Trophoblast cell (in vitro differentiated cells and primary cell): ENCODE data around the gene DUSP9.
"Not testable (repeated sequence)": the region's sequence is repeated elsewhere in the genome, so short reads cannot be mapped to it uniquely, and the experiment has no call there.

Source experiments
- DNase-seq, 2 donors: peaks; one replicate each; pipeline ENCODE4 v3.0.0-alpha.2; 2016
- H2AFZ ChIP-seq: 2 replicates; pipeline ENCODE4 v1.6.1; 2013; ENCODE audit warnings: low read length, moderate library complexity, mild to moderate bottlenecking; ENCODE audit not compliant: insufficient read depth, poor library complexity
- H2AK5ac ChIP-seq: 2 replicates; pipeline ENCODE4 v1.6.1; 2013; ENCODE audit warnings: mild to moderate bottlenecking, low read length
- H2BK120ac ChIP-seq: 2 replicates; pipeline ENCODE4 v1.6.1; 2013; ENCODE audit warnings: low read length, mild to moderate bottlenecking, moderate library complexity; ENCODE audit not compliant: insufficient read depth, poor library complexity
- H2BK12ac ChIP-seq: 2 replicates; pipeline ENCODE4 v1.6.1; 2013; ENCODE audit warnings: mild to moderate bottlenecking, low read length, moderate library complexity
- H2BK5ac ChIP-seq: 2 replicates; pipeline ENCODE4 v1.6.1; 2013; ENCODE audit warnings: low read length, low read depth, moderate library complexity, mild to moderate bottlenecking; ENCODE audit not compliant: poor library complexity
- H3K14ac ChIP-seq: 2 replicates; pipeline ENCODE4 v1.6.1; 2013; ENCODE audit warnings: mild to moderate bottlenecking, low read length
- H3K18ac ChIP-seq: 2 replicates; pipeline ENCODE4 v1.6.1; 2013; ENCODE audit warnings: mild to moderate bottlenecking, low read length
- H3K23ac ChIP-seq: 2 replicates; pipeline ENCODE4 v1.6.1; 2013; ENCODE audit warnings: low read length
- H3K27ac ChIP-seq: 2 replicates; pipeline ENCODE4 v1.5.1; 2013; ENCODE audit warnings: low read depth, mild to moderate bottlenecking, inconsistent platforms, low read length, moderate library complexity
- H3K27me3 ChIP-seq: 2 replicates; pipeline ENCODE4 v1.6.1; 2013; ENCODE audit warnings: inconsistent platforms, mild to moderate bottlenecking, low read length, moderate library complexity; ENCODE audit not compliant: insufficient read depth
- H3K36me3 ChIP-seq, 2 experiments: 1 replicate in 1 of 2; 2 replicates in 1 of 2; pipeline ENCODE4 v1.6.1; 2013; ENCODE audit warnings: low read length in 2 of 2, mild to moderate bottlenecking in 2 of 2, moderate library complexity in 1 of 2; ENCODE audit not compliant: insufficient read depth in 2 of 2, control insufficient read depth in 1 of 2
- H3K4ac ChIP-seq: 2 replicates; pipeline ENCODE4 v1.6.1; 2013; ENCODE audit warnings: low read depth, mild to moderate bottlenecking, low read length, moderate library complexity
- H3K4me1 ChIP-seq, 2 experiments: 1 replicate in 1 of 2; 2 replicates in 1 of 2; pipeline ENCODE4 v1.6.1; 2013; ENCODE audit warnings: low read length in 2 of 2, mild to moderate bottlenecking in 2 of 2, moderate library complexity in 1 of 2; ENCODE audit not compliant: insufficient read depth in 2 of 2, control insufficient read depth in 1 of 2
- H3K4me2 ChIP-seq: 2 replicates; pipeline ENCODE4 v1.6.1; 2013; ENCODE audit warnings: inconsistent platforms, mild to moderate bottlenecking, low read length, moderate library complexity
- H3K4me3 ChIP-seq: 2 replicates; pipeline ENCODE4 v1.5.1; 2013; ENCODE audit warnings: mild to moderate bottlenecking, low read depth, low read length, inconsistent platforms
- H3K79me1 ChIP-seq: one replicate; pipeline ENCODE4 v1.6.1; 2013; ENCODE audit warnings: low read length
- H3K79me2 ChIP-seq: 2 replicates; pipeline ENCODE4 v1.6.1; 2013; ENCODE audit warnings: low read length, mild to moderate bottlenecking; ENCODE audit not compliant: control insufficient read depth, insufficient read depth, poor library complexity
- H3K9ac ChIP-seq: 2 replicates; pipeline ENCODE4 v1.6.1; 2013; ENCODE audit warnings: mild to moderate bottlenecking, low read length
- H3K9me3 ChIP-seq: 2 replicates; pipeline ENCODE4 v1.6.1; 2013; ENCODE audit warnings: low read depth, mild to moderate bottlenecking, control low read depth, inconsistent platforms, low read length; ENCODE audit not compliant: insufficient read depth
- H4K12ac ChIP-seq: 2 replicates; pipeline ENCODE4 v1.6.1; 2013; ENCODE audit warnings: low read depth, mild to moderate bottlenecking, low read length, moderate library complexity
- H4K8ac ChIP-seq: 2 replicates; pipeline ENCODE4 v1.6.1; 2013; ENCODE audit warnings: low read depth, mild to moderate bottlenecking, low read length, moderate library complexity
- H4K91ac ChIP-seq: one replicate; pipeline ENCODE4 v1.6.1; 2013; ENCODE audit warnings: low read depth, mild to moderate bottlenecking, low read length, moderate library complexity
- WGBS: extraction: QIAGEN DNeasy Blood & Tissue Kit; methylation state at CpG from one replicate; pipeline ENCODE4 v1.1.7; 2013; ENCODE audit warnings: missing lambda C conversion rate; ENCODE audit not compliant: insufficient read length, insufficient coverage; ENCODE audit errors: extremely low coverage; 5-methylcytosine and 5-hydroxymethylcytosine counted together

DUSP9 gene

DNA sequence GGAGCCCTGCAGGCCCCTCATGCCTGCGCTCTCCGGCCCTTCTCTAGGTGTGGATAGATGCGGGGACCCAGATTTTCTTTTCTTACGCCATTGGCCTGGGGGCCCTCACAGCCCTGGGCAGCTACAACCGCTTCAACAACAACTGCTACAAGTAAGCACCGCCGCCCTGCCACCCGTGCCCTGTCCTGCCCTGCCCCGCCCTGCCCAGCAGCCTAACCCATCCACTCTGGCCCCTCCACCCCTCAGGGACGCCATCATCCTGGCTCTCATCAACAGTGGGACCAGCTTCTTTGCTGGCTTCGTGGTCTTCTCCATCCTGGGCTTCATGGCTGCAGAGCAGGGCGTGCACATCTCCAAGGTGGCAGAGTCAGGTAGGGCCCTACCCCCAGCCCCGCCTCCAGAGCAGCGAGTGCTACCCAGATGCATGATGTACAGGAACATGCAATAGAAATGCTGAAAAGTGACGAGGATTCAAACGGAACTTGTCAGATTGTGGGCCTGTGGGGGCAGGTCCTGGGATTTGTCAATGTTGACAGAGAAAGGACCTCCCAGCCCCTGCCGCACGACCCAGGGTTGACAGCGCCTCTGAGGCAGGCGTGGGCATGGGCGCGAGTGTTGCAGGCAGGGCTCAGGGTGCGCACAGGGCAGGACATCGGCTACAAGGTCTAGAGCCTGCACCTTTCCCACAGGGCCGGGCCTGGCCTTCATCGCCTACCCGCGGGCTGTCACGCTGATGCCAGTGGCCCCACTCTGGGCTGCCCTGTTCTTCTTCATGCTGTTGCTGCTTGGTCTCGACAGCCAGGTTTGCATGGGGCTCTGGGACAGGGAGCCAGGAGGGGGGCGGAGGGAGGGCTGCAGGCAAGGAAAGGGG, 46.4 kb downstream of the DUSP9 start:
- Histone ChIP-seq H3K79me1 (no peaks in the 10 kb centered on the region), H3K23ac (no peak overlapping the region), H3K27me3 (no peaks in the 10 kb centered on the region), H3K4me3 (no peak overlapping the region), H3K4me2 (no peak overlapping the region), H2BK5ac (no peak overlapping the region), H3K79me2 (no peaks in the 10 kb centered on the region), H3K9ac (no peak overlapping the region), H3K36me3 (peaks cover 18 to 28% of the 10 kb centered on the region in 2 experiments), H3K9me3 (peaks cover 2% of the 10 kb centered on the region), H3K27ac (no peak overlapping the region), H4K91ac (no peak overlapping the region), H3K18ac (no peak overlapping the region), H3K14ac (no peak overlapping the region), H3K4ac (no peak overlapping the region), H4K12ac (no peak overlapping the region), H3K4me1 (no peaks in the 10 kb centered on the region), H2BK120ac (no peak overlapping the region), H2AK5ac (no peak overlapping the region), H2BK12ac (no peak overlapping the region), H4K8ac (no peak overlapping the region), H2AFZ (no peak overlapping the region)
- WGBS, result no CpG with 5 or more reads among the region's 31 CpGs
- no peak for DNase-seq

DNA sequence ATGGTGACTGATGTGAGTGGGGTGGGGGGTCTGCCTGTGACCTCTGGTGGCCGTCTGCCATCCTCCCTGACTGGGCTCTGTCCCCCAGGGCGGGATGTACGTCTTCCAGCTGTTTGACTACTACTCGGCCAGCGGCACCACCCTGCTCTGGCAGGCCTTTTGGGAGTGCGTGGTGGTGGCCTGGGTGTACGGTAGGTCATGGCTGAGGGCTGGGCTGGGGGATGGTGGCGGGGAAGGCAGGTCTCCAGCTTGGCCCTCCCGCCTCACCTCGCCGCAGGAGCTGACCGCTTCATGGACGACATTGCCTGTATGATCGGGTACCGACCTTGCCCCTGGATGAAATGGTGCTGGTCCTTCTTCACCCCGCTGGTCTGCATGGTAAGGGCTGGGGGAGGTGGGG, 47.3 kb downstream of the DUSP9 start:
- not testable (repeated sequence) for H3K14ac ChIP-seq, H3K9me3 ChIP-seq, H3K9ac ChIP-seq, H3K4ac ChIP-seq, H3K4me3 ChIP-seq, H4K8ac ChIP-seq, H4K91ac ChIP-seq, H3K79me1 ChIP-seq, H3K4me2 ChIP-seq, H3K27ac ChIP-seq, H2BK5ac ChIP-seq, DNase-seq, H3K4me1 ChIP-seq, H4K12ac ChIP-seq, H3K18ac ChIP-seq, H3K79me2 ChIP-seq, H2BK12ac ChIP-seq, H2BK120ac ChIP-seq, H3K27me3 ChIP-seq, H2AK5ac ChIP-seq, H2AFZ ChIP-seq, H3K23ac ChIP-seq
- WGBS, result no CpG with 5 or more reads among the region's 16 CpGs
- H3K36me3 ChIP-seq, result peaks cover 18 to 31% of the 10 kb centered on the region in 2 experiments

DNA sequence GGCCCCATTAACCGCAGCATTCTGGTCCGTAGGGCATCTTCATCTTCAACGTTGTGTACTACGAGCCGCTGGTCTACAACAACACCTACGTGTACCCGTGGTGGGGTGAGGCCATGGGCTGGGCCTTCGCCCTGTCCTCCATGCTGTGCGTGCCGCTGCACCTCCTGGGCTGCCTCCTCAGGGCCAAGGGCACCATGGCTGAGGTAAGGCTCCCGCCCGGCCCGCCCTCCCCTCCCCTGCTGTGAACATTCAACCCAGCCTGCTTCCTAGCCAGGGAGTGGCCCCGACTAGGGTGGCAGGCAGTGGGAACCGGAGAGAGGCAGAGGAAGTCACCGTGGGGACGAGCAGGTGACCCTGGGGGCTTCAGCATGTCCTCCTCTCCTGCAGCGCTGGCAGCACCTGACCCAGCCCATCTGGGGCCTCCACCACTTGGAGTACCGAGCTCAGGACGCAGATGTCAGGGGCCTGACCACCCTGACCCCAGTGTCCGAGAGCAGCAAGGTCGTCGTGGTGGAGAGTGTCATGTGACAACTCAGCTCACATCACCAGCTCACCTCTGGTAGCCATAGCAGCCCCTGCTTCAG, 47.8 kb downstream of the DUSP9 start:
- H3K18ac ChIP-seq, result no peak overlapping the region
- H4K91ac ChIP-seq, result no peak overlapping the region
- no peak overlapping the region for H4K12ac ChIP-seq
- peaks cover 21 to 36% of the 10 kb centered on the region in 2 experiments for H3K36me3 ChIP-seq
- WGBS, result no CpG with 5 or more reads among the region's 23 CpGs
- no peak for DNase-seq
- no peak overlapping the region for H2BK120ac ChIP-seq
- H2AFZ ChIP-seq, result no peak overlapping the region
- H3K79me1 ChIP-seq, result no peaks in the 10 kb centered on the region
- H3K4me3 ChIP-seq, result no peak overlapping the region
- H2BK5ac ChIP-seq, result no peak overlapping the region
- H3K9me3 ChIP-seq, result peaks cover 2% of the 10 kb centered on the region
- H3K4me2 ChIP-seq, result no peak overlapping the region
- no peak overlapping the region for H3K27ac ChIP-seq
- no peaks in the 10 kb centered on the region for H3K27me3 ChIP-seq
- no peaks in the 10 kb centered on the region for H3K79me2 ChIP-seq
- no peak overlapping the region for H3K14ac ChIP-seq
- no peaks in the 10 kb centered on the region for H3K4me1 ChIP-seq
- H3K9ac ChIP-seq, result no peak overlapping the region
- no peak overlapping the region for H3K23ac ChIP-seq
- no peak overlapping the region for H3K4ac ChIP-seq
- no peak overlapping the region for H2BK12ac ChIP-seq
- H2AK5ac ChIP-seq, result no peak overlapping the region
- H4K8ac ChIP-seq, result no peak overlapping the region

GRCh38 chrX:153696100-153696499, 49.1 kb downstream of the DUSP9 start:
- no CpG with 5 or more reads among the region's 15 CpGs for WGBS

More at GRCh38 chrX:153696100-153696499, 49.1 kb downstream of the DUSP9 start:
- Histone ChIP-seq H3K36me3 (peaks cover 34 to 45% of the 10 kb centered on the region in 2 experiments), H3K4me3 (no peak overlapping the region), H3K23ac (no peak overlapping the region), H3K27ac (no peak overlapping the region), H2BK12ac (no peak overlapping the region), H4K12ac (no peak overlapping the region), H2BK5ac (no peak overlapping the region), H3K79me2 (no peaks in the 10 kb centered on the region), H2AK5ac (no peak overlapping the region), H3K79me1 (no peaks in the 10 kb centered on the region), H3K14ac (no peak overlapping the region), H2AFZ (no peak overlapping the region), H3K4ac (no peak overlapping the region), H3K9ac (no peak overlapping the region), H3K4me2 (no peak overlapping the region), H3K27me3 (no peaks in the 10 kb centered on the region), H2BK120ac (no peak overlapping the region), H3K18ac (no peak overlapping the region), H4K91ac (no peak overlapping the region), H3K9me3 (no peaks in the 10 kb centered on the region), H4K8ac (no peak overlapping the region), H3K4me1 (peaks cover 3 to 4% of the 10 kb centered on the region in 2 experiments)
- DNase-seq, result no peak
